GM12878 (cell line): ENCODE data around the gene WNT8A.

ENCODE experiments used
- CHD1 ChIP-seq: IDR thresholded peaks from 2 replicates; pipeline ENCODE4 v1.6.1; 2012; ENCODE audit warnings: low read depth, low read length, improper control_type of control experiment
- CHD4 ChIP-seq: fragments of 200-600 bp; sonication (generic); IDR thresholded peaks from 2 replicates; pipeline ENCODE4 v1.6.1; 2016; ENCODE audit warnings: mild to moderate bottlenecking
- JUND ChIP-seq: IDR thresholded peaks from 2 replicates; pipeline ENCODE4 v1.6.1; 2012; ENCODE audit warnings: low read depth, mild to moderate bottlenecking, low read length, improper control_type of control experiment, moderate library complexity
- MAX ChIP-seq: IDR thresholded peaks from 2 replicates; pipeline ENCODE4 v1.6.1; 2012; ENCODE audit warnings: low read depth, low read length, improper control_type of control experiment
- POLR2A ChIP-seq: IDR thresholded peaks from 2 replicates; pipeline ENCODE4 v1.6.1; 2011; ENCODE audit warnings: low read depth, mild to moderate bottlenecking, low read length
- POLR2AphosphoS5 ChIP-seq: IDR thresholded peaks from 2 replicates; pipeline ENCODE4 v1.6.1; 2011; ENCODE audit warnings: mild to moderate bottlenecking, low read length, inconsistent platforms
- SMAD1 ChIP-seq: fragments of 450-650 bp; IDR thresholded peaks from 2 replicates; pipeline ENCODE4 v1.6.1; 2018; ENCODE audit warnings: mild to moderate bottlenecking, low read depth; ENCODE audit not compliant: partially characterized antibody
- SMC3 ChIP-seq: IDR thresholded peaks from 2 replicates; pipeline ENCODE4 v1.6.1; 2011; ENCODE audit warnings: low read length, improper control_type of control experiment, borderline replicate concordance
- TAF1 ChIP-seq: IDR thresholded peaks from 2 replicates; pipeline ENCODE4 v1.6.1; 2011; ENCODE audit warnings: mild to moderate bottlenecking, low read depth, low read length, borderline replicate concordance
- TARDBP ChIP-seq: IDR thresholded peaks from 2 replicates; pipeline ENCODE4 v1.6.1; 2016; ENCODE audit warnings: borderline replicate concordance
- TF ChIP-seq, protein P1 (sequence below), 3 experiments: IDR thresholded peaks in 2 of 3; conservative IDR thresholded peaks in 1 of 3; 2 replicates each; pipeline ENCODE4 v1.5.1; 2011; ENCODE audit warnings: low read depth in 3 of 3, low read length in 3 of 3, mild to moderate bottlenecking in 3 of 3, control low read depth in 2 of 3, moderate library complexity in 2 of 3, inconsistent platforms in 1 of 3, mixed read lengths in 1 of 3; ENCODE audit not compliant: control insufficient read depth in 2 of 3, insufficient read depth in 1 of 3; ENCODE audit errors: extremely low read depth in 1 of 3
- TF ChIP-seq, protein P2 (sequence below): fragments of 150-350 bp; IDR thresholded peaks from 2 replicates; pipeline ENCODE4 v1.6.1; 2016; ENCODE audit warnings: low read depth, low read length

DNA sequence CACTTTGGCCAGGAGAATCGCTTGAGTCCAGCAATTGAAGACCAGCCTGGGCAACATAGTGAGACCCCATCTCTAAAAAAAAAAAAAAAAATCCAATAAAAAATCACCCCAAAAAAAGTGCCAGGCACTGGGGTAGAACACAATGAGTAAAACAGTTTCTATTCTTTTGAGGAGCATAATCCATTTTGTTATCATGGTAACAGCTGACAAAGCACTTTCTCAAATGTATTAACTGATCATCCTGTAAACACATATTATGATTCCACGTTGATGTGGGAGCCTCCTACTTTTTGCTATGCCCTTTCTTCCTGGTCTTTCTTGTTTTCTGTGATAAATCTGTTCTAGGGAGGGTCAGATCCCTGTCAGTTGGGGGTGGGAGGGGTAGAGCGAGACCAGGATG is 30.3 kb upstream of the WNT8A start:
- TF ChIP-seq, protein P1, sequence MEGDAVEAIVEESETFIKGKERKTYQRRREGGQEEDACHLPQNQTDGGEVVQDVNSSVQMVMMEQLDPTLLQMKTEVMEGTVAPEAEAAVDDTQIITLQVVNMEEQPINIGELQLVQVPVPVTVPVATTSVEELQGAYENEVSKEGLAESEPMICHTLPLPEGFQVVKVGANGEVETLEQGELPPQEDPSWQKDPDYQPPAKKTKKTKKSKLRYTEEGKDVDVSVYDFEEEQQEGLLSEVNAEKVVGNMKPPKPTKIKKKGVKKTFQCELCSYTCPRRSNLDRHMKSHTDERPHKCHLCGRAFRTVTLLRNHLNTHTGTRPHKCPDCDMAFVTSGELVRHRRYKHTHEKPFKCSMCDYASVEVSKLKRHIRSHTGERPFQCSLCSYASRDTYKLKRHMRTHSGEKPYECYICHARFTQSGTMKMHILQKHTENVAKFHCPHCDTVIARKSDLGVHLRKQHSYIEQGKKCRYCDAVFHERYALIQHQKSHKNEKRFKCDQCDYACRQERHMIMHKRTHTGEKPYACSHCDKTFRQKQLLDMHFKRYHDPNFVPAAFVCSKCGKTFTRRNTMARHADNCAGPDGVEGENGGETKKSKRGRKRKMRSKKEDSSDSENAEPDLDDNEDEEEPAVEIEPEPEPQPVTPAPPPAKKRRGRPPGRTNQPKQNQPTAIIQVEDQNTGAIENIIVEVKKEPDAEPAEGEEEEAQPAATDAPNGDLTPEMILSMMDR (IDR thresholded peaks at IDR 0.05 in 2 of 3, conservative IDR thresholded peaks at IDR 0.05 in 1 of 3; ENCODE audit: control insufficient read depth in 2 of 3, extremely low read depth in 1 of 3, insufficient read depth in 1 of 3, low read depth in 3 of 3, low read length in 3 of 3): no peak
- no peak for TF ChIP-seq POLR2AphosphoS5
- no peak for TF ChIP-seq MAX
- TF ChIP-seq JUND: no peak
- TF ChIP-seq TAF1: no peak
- no peak for TF ChIP-seq SMC3
- no peak for TF ChIP-seq POLR2A
- no peak for TF ChIP-seq SMAD1
- no peak for TF ChIP-seq CHD1
- no peak for TF ChIP-seq CHD4
- no peak for TF ChIP-seq TARDBP
- TF ChIP-seq, protein P2, sequence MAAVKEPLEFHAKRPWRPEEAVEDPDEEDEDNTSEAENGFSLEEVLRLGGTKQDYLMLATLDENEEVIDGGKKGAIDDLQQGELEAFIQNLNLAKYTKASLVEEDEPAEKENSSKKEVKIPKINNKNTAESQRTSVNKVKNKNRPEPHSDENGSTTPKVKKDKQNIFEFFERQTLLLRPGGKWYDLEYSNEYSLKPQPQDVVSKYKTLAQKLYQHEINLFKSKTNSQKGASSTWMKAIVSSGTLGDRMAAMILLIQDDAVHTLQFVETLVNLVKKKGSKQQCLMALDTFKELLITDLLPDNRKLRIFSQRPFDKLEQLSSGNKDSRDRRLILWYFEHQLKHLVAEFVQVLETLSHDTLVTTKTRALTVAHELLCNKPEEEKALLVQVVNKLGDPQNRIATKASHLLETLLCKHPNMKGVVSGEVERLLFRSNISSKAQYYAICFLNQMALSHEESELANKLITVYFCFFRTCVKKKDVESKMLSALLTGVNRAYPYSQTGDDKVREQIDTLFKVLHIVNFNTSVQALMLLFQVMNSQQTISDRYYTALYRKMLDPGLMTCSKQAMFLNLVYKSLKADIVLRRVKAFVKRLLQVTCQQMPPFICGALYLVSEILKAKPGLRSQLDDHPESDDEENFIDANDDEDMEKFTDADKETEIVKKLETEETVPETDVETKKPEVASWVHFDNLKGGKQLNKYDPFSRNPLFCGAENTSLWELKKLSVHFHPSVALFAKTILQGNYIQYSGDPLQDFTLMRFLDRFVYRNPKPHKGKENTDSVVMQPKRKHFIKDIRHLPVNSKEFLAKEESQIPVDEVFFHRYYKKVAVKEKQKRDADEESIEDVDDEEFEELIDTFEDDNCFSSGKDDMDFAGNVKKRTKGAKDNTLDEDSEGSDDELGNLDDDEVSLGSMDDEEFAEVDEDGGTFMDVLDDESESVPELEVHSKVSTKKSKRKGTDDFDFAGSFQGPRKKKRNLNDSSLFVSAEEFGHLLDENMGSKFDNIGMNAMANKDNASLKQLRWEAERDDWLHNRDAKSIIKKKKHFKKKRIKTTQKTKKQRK: no peak
